ENCODE measurements around the gene TNFAIP8L3.
"Not testable (repeated sequence)": the region's sequence is repeated elsewhere in the genome, so short reads cannot be mapped to it uniquely, and the experiment has no call there.

The TNFAIP8L3 gene

GRCh38 chr15:51129535-51130188 is 35.0 kb upstream of the TNFAIP8L3 start:
- Histone ChIP-seq H3K36me3 (ENCODE audit: insufficient read depth, low read length) (no peaks in the 10 kb centered on the region), H3K9ac (ENCODE audit: low read depth, low read length) (no peak overlapping the region), H3K4me1 (ENCODE audit: insufficient read depth, low read length) (no peaks in the 10 kb centered on the region), H3K9me3 (ENCODE audit: control insufficient read depth, insufficient read depth, low read length) (no peaks in the 10 kb centered on the region)

- Histone ChIP-seq H3K9ac (ENCODE audit: low read depth, low read length) (no peak overlapping the region), H3K9me3 (ENCODE audit: control insufficient read depth, insufficient read depth, low read length) (no peaks in the 10 kb centered on the region), H3K36me3 (ENCODE audit: insufficient read depth, low read length) (no peaks in the 10 kb centered on the region), H3K4me1 (ENCODE audit: insufficient read depth, low read length) (no peaks in the 10 kb centered on the region)
Observed at GRCh38 chr15:51128701-51129100, 34.0 kb upstream of the TNFAIP8L3 start.

GRCh38 chr15:51126842-51127241 is 32.1 kb upstream of the TNFAIP8L3 start:
- no peaks in the 10 kb centered on the region for H3K9me3 ChIP-seq (ENCODE audit: control insufficient read depth, insufficient read depth, low read length)
- H3K36me3 ChIP-seq (ENCODE audit: insufficient read depth, low read length): no peaks in the 10 kb centered on the region
- H3K4me1 ChIP-seq (ENCODE audit: insufficient read depth, low read length): no peaks in the 10 kb centered on the region
- no peak overlapping the region for H3K9ac ChIP-seq (ENCODE audit: low read depth, low read length)

GRCh38 chr15:51123002-51123401 is 28.3 kb upstream of the TNFAIP8L3 start:
- not testable (repeated sequence) for H3K9me3 ChIP-seq (ENCODE audit: control insufficient read depth, insufficient read depth, low read length); H3K4me1 ChIP-seq (ENCODE audit: insufficient read depth, low read length); H3K9ac ChIP-seq (ENCODE audit: low read depth, low read length)

GRCh38 chr15:51121631-51122225 is 27.0 kb upstream of the TNFAIP8L3 start:
- Histone ChIP-seq H3K9me3 (ENCODE audit: control insufficient read depth, insufficient read depth, low read length) (no peaks in the 10 kb centered on the region), H3K9ac (ENCODE audit: low read depth, low read length) (no peak overlapping the region), H3K4me1 (ENCODE audit: insufficient read depth, low read length) (no peaks in the 10 kb centered on the region)

More at GRCh38 chr15:51123002-51123401, 28.3 kb upstream of the TNFAIP8L3 start:
- H3K36me3 ChIP-seq (ENCODE audit: insufficient read depth, low read length): not testable (repeated sequence)

GRCh38 chr15:51121118-51121517 is 26.4 kb upstream of the TNFAIP8L3 start:
- Histone ChIP-seq H3K36me3 (ENCODE audit: insufficient read depth, low read length) (no peaks in the 10 kb centered on the region), H3K9me3 (ENCODE audit: control insufficient read depth, insufficient read depth, low read length) (no peaks in the 10 kb centered on the region), H3K9ac (ENCODE audit: low read depth, low read length) (no peak overlapping the region), H3K4me1 (ENCODE audit: insufficient read depth, low read length) (no peaks in the 10 kb centered on the region)

More at GRCh38 chr15:51121631-51122225, 27.0 kb upstream of the TNFAIP8L3 start:
- H3K36me3 ChIP-seq (ENCODE audit: insufficient read depth, low read length): no peaks in the 10 kb centered on the region

GRCh38 chr15:51119120-51119519 is 24.4 kb upstream of the TNFAIP8L3 start:
- Histone ChIP-seq H3K9me3 (ENCODE audit: control insufficient read depth, insufficient read depth, low read length) (no peaks in the 10 kb centered on the region), H3K36me3 (ENCODE audit: insufficient read depth, low read length) (no peaks in the 10 kb centered on the region), H3K9ac (ENCODE audit: low read depth, low read length) (no peak overlapping the region), H3K4me1 (ENCODE audit: insufficient read depth, low read length) (no peaks in the 10 kb centered on the region)

GRCh38 chr15:51117270-51117669 is 22.6 kb upstream of the TNFAIP8L3 start:
- Histone ChIP-seq H3K9ac (ENCODE audit: low read depth, low read length) (no peak overlapping the region), H3K4me1 (ENCODE audit: insufficient read depth, low read length) (no peaks in the 10 kb centered on the region; the same call in 1 of the 2 replicates), H3K9me3 (ENCODE audit: control insufficient read depth, insufficient read depth, low read length) (no peaks in the 10 kb centered on the region), H3K36me3 (ENCODE audit: insufficient read depth, low read length) (no peaks in the 10 kb centered on the region)

GRCh38 chr15:51114437-51115119 is 19.9 kb upstream of the TNFAIP8L3 start:
- no peaks in the 10 kb centered on the region; the same call in 1 of the 2 replicates for H3K4me1 ChIP-seq (ENCODE audit: insufficient read depth, low read length)
- H3K36me3 ChIP-seq (ENCODE audit: insufficient read depth, low read length): no peaks in the 10 kb centered on the region
- no peak overlapping the region for H3K9ac ChIP-seq (ENCODE audit: low read depth, low read length)

GRCh38 chr15:51112078-51112477 is 17.4 kb upstream of the TNFAIP8L3 start:
- Histone ChIP-seq H3K9ac (ENCODE audit: low read depth, low read length) (no peak overlapping the region), H3K36me3 (ENCODE audit: insufficient read depth, low read length) (no peaks in the 10 kb centered on the region), H3K9me3 (ENCODE audit: control insufficient read depth, insufficient read depth, low read length) (no peaks in the 10 kb centered on the region), H3K4me1 (ENCODE audit: insufficient read depth, low read length) (no peaks in the 10 kb centered on the region; the same call in 1 of the 2 replicates)

More at GRCh38 chr15:51114437-51115119, 19.9 kb upstream of the TNFAIP8L3 start:
- H3K9me3 ChIP-seq (ENCODE audit: control insufficient read depth, insufficient read depth, low read length): no peaks in the 10 kb centered on the region

- no peak overlapping the region for H3K9ac ChIP-seq (ENCODE audit: low read depth, low read length)
- no peaks in the 10 kb centered on the region; the same call in 1 of the 2 replicates for H3K4me1 ChIP-seq (ENCODE audit: insufficient read depth, low read length)
- no peaks in the 10 kb centered on the region for H3K9me3 ChIP-seq (ENCODE audit: control insufficient read depth, insufficient read depth, low read length)
- no peaks in the 10 kb centered on the region for H3K36me3 ChIP-seq (ENCODE audit: insufficient read depth, low read length)
Observed at GRCh38 chr15:51111061-51111460, 16.4 kb upstream of the TNFAIP8L3 start.

- Histone ChIP-seq H3K9me3 (ENCODE audit: control insufficient read depth, insufficient read depth, low read length) (no peaks in the 10 kb centered on the region), H3K9ac (ENCODE audit: low read depth, low read length) (no peak overlapping the region), H3K4me1 (ENCODE audit: insufficient read depth, low read length) (peaks cover 5% of the 10 kb centered on the region; the same call in 1 of the 2 replicates), H3K36me3 (ENCODE audit: insufficient read depth, low read length) (no peaks in the 10 kb centered on the region)
Observed at GRCh38 chr15:51110171-51110570, 15.5 kb upstream of the TNFAIP8L3 start.

GRCh38 chr15:51108933-51109550 is 14.3 kb upstream of the TNFAIP8L3 start:
- H3K4me1 ChIP-seq (ENCODE audit: insufficient read depth, low read length): peaks cover 5% of the 10 kb centered on the region; the same call in 1 of the 2 replicates
- H3K9me3 ChIP-seq (ENCODE audit: control insufficient read depth, insufficient read depth, low read length): no peaks in the 10 kb centered on the region
- no peak overlapping the region for H3K9ac ChIP-seq (ENCODE audit: low read depth, low read length)
- H3K36me3 ChIP-seq (ENCODE audit: insufficient read depth, low read length): no peaks in the 10 kb centered on the region

- H3K9ac ChIP-seq (ENCODE audit: low read depth, low read length): no peak overlapping the region
- peaks cover 5% of the 10 kb centered on the region; the same call in 1 of the 2 replicates for H3K4me1 ChIP-seq (ENCODE audit: insufficient read depth, low read length)
- H3K36me3 ChIP-seq (ENCODE audit: insufficient read depth, low read length): no peaks in the 10 kb centered on the region
- H3K9me3 ChIP-seq (ENCODE audit: control insufficient read depth, insufficient read depth, low read length): no peaks in the 10 kb centered on the region
Observed at GRCh38 chr15:51107612-51108011, 12.9 kb upstream of the TNFAIP8L3 start.
